OCI-LY1 (cell line): ENCODE data around the gene PIK3C2B.

Experiments
- H2AFZ ChIP-seq: fragments of 200-600 bp; sonication (generic), shearing (Covaris generic); 2 replicates; pipeline ENCODE4 v1.6.0; 2014; ENCODE audit warnings: antibody characterized with exemption, mild to moderate bottlenecking, low read length
- H3F3A ChIP-seq: fragments of 200-600 bp; sonication (generic), shearing (Covaris generic); 2 replicates; pipeline ENCODE4 v1.6.0; 2014; ENCODE audit warnings: mild to moderate bottlenecking, antibody characterized with exemption, low read length, moderate library complexity; ENCODE audit not compliant: insufficient read depth
- H3K27ac ChIP-seq: fragments of 200-600 bp; sonication (generic); 2 replicates; pipeline ENCODE4 v1.5.1; 2014; ENCODE audit warnings: low read length, mixed run types, mild to moderate bottlenecking, low read depth; ENCODE audit not compliant: poor library complexity, severe bottlenecking
- H3K27me3 ChIP-seq: fragments of 200-600 bp; sonication (generic); 2 replicates; pipeline ENCODE4 v1.6.0; 2014; ENCODE audit warnings: antibody characterized with exemption, mild to moderate bottlenecking, low read length, moderate library complexity; ENCODE audit not compliant: insufficient read depth
- H3K36me3 ChIP-seq: fragments of 200-600 bp; sonication (generic); 2 replicates; pipeline ENCODE4 v1.6.1; 2014; ENCODE audit warnings: mild to moderate bottlenecking, antibody characterized with exemption, low read length, moderate library complexity, mixed read lengths; ENCODE audit not compliant: insufficient read depth
- H3K4me1 ChIP-seq: fragments of 200-600 bp; sonication (generic); 2 replicates; pipeline ENCODE4 v1.5.1; 2014; ENCODE audit warnings: mild to moderate bottlenecking, low read length, moderate library complexity; ENCODE audit not compliant: insufficient read depth, severe bottlenecking
- H3K4me2 ChIP-seq: fragments of 200-600 bp; sonication (generic), shearing (Covaris generic); 2 replicates; pipeline ENCODE4 v1.6.1; 2014; ENCODE audit warnings: low read length
- H3K4me3 ChIP-seq: fragments of 200-600 bp; sonication (generic); 2 replicates; pipeline ENCODE4 v1.5.1; 2014; ENCODE audit warnings: low read length, low read depth, mild to moderate bottlenecking, mixed read lengths; ENCODE audit not compliant: poor library complexity, severe bottlenecking
- H3K79me2 ChIP-seq: fragments of 200-600 bp; shearing (Covaris generic); 2 replicates; pipeline ENCODE4 v1.6.1; 2016; ENCODE audit warnings: mixed run types, low read length, mixed read lengths; ENCODE audit not compliant: insufficient read depth
- H3K9ac ChIP-seq: fragments of 200-600 bp; sonication (generic), shearing (Covaris generic); 2 replicates; pipeline ENCODE4 v1.6.1; 2014; ENCODE audit warnings: mild to moderate bottlenecking, low read length, mixed read lengths
- H3K9me2 ChIP-seq: fragments of 200-600 bp; sonication (generic), shearing (Covaris generic); 2 replicates; pipeline ENCODE4 v1.6.1; 2014; ENCODE audit warnings: low read depth, mild to moderate bottlenecking, low read length, mixed read lengths
- H3K9me3 ChIP-seq: fragments of 200-600 bp; shearing (Covaris generic); 2 replicates; pipeline ENCODE4 v1.6.1; 2014; ENCODE audit warnings: low read length, mixed read lengths
- H4K20me1 ChIP-seq: fragments of 200-600 bp; sonication (generic), shearing (Covaris generic); 2 replicates; pipeline ENCODE4 v1.6.0; 2016; ENCODE audit warnings: mild to moderate bottlenecking, low read length; ENCODE audit not compliant: insufficient read depth
- CTCF ChIP-seq: fragments of 200-600 bp; sonication (generic), shearing (Covaris generic); IDR thresholded peaks from 2 replicates; pipeline ENCODE4 v1.5.1; 2017; ENCODE audit warnings: mild to moderate bottlenecking, antibody characterized with exemption, low read length, moderate library complexity, mixed read lengths
- EZH2 ChIP-seq: fragments of 200-600 bp; sonication (generic), shearing (Covaris generic); IDR thresholded peaks from 2 replicates; pipeline ENCODE4 v1.8.0; 2017; ENCODE audit warnings: borderline replicate concordance, mixed run types, mild to moderate bottlenecking, antibody characterized with exemption, low read length, moderate library complexity, mixed read lengths

PIK3C2B gene

DNA sequence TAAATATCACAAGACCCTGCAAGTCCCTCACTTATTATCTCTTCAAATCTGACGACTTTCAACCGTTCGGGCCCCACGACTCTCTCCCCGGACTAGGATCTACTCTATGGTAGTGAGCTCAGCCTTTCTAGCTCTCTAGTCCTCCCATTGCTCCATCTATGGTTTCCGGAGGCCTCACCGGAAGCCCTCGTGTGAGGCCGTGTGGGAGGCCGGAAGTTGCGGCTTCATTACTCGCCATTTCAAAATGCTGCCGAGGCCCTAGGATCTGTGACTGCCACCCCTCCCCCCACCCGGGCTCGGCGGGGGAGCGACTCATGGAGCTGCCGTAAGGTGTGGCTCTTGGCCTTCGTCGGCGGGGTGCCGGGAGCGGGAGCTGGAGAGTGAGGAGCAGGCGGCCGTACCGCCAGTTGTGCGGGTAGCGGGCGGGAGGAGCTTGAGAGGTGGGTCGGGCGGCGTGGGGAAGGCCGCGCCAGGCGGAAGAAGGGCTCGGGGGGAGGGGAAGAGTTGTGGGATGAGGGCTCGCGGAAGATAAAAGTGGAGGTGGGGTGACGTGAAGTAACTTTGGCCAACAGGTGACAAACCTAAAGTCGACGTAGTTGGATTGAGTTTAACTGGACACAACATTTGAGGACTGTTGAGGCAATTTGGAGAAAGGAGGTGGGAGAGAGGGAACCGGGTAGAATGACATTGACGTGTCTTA, 21.7 kb upstream of the PIK3C2B start, which contains the start of gene MDM4:
TSS of gene MDM4 (plus strand) at position 227 of the 700 bp plus-strand sequence. CDS start 9,113 bp downstream, outside the sequence.
- H3K79me2 ChIP-seq: peaks cover 28% of the 10 kb centered on the region
- H3K36me3 ChIP-seq: peaks cover 34% of the 10 kb centered on the region
- TF ChIP-seq EZH2 (no peak), CTCF (no peak)
- H3K4me3 ChIP-seq: peak within 1 kb of the TSS; percentile 74
- H2AFZ ChIP-seq: no peak within 1 kb of the TSS
- H4K20me1 ChIP-seq: no peaks in the 10 kb centered on the region
- H3K4me1 ChIP-seq: peaks cover 79% of the 10 kb centered on the region
- peak within 1 kb of the TSS; percentile 85 for H3K9ac ChIP-seq
- H3K9me2 ChIP-seq: no peaks in the 10 kb centered on the region
- 0 out of 2 replicates have a peak, but pooled peaks cover 4% of the 10 kb centered on the region for H3K9me3 ChIP-seq
- H3K27me3 ChIP-seq: no peaks in the 10 kb centered on the region
- H3K27ac ChIP-seq: peak within 1 kb of the TSS; percentile 97
- H3F3A ChIP-seq: peaks cover 34% of the 10 kb centered on the region
- H3K4me2 ChIP-seq: peak within 1 kb of the TSS; percentile 77

- peak overlapping the region; percentile 77 for H3K4me2 ChIP-seq
- H3K27ac ChIP-seq: peak overlapping the region; percentile 97
- peaks cover 32% of the 10 kb centered on the region for H3K36me3 ChIP-seq
- no peak overlapping the region for H2AFZ ChIP-seq
- peaks cover 28% of the 10 kb centered on the region for H3K79me2 ChIP-seq
- no peak for TF ChIP-seq CTCF
- TF ChIP-seq EZH2: no peak
- H3K27me3 ChIP-seq: no peaks in the 10 kb centered on the region
- H3K9me2 ChIP-seq: no peaks in the 10 kb centered on the region
- no peaks in the 10 kb centered on the region for H4K20me1 ChIP-seq
- peak overlapping the region; percentile 74 for H3K4me3 ChIP-seq
- peaks cover 65% of the 10 kb centered on the region for H3K4me1 ChIP-seq
- H3K9me3 ChIP-seq: 0 out of 2 replicates have a peak, but pooled peaks cover 4% of the 10 kb centered on the region
- H3F3A ChIP-seq: peaks cover 26% of the 10 kb centered on the region
- H3K9ac ChIP-seq: peak overlapping the region; percentile 85
These were observed 20.2 kb upstream of the PIK3C2B start for GRCh38 chr1:204514828-204515227.

DNA sequence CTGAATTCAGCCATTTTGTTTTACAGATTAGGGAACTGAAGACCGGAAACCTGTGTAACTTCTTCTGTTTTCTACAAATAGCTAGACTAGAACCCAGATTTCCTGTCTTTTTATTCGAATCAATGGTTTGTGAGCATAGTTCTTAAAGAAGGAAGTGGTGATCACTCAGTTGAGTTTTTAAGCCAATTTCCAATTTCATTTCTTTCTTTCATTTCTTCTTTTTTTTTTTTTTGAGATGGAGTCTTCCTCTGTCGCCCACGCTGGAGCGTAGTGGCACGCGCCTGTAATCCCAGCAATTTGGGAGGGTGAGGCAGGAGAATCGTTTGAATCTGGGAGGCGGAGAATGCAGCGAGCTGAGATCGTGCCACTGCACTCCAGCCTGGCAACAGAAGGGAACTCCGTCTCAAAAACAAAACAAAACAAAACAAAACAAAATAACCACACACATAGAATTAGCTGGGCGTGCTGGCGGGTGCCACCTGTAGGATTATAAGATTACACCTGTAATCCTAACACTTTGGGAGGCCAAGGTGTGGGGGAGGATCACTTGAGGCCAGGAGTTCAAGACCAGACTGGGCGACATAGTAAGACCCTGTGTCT, 18.6 kb upstream of the PIK3C2B start:
- peak overlapping the region; percentile 51 for H3K4me2 ChIP-seq
- no peaks in the 10 kb centered on the region for H3K27me3 ChIP-seq
- peak overlapping the region; percentile 46 for H3K4me3 ChIP-seq
- peaks cover 16% of the 10 kb centered on the region for H3K36me3 ChIP-seq
- no peak for TF ChIP-seq EZH2
- peak; percentile 30; the same call in 1 of the 2 replicates for TF ChIP-seq CTCF
- no peaks in the 10 kb centered on the region for H4K20me1 ChIP-seq
- peak overlapping the region; percentile 97 for H3K27ac ChIP-seq
- peaks cover 56% of the 10 kb centered on the region for H3K4me1 ChIP-seq
- H2AFZ ChIP-seq: no peak overlapping the region
- peaks cover 22% of the 10 kb centered on the region for H3F3A ChIP-seq
- H3K9ac ChIP-seq: peak overlapping the region; percentile 52
- H3K9me2 ChIP-seq: no peaks in the 10 kb centered on the region
- no peaks in the 10 kb centered on the region for H3K9me3 ChIP-seq
- H3K79me2 ChIP-seq: peaks cover 16% of the 10 kb centered on the region
